Colonic mucosa (tissue), 4 donors: Measurements from ENCODE around the gene THAP11. TPM values are rescaled to one million over a fixed set of nuclear protein-coding genes. Genes with fewer than 3 reads are reported as not detected.
"Not testable (repeated sequence)": the region's sequence is repeated elsewhere in the genome, so short reads cannot be mapped to it uniquely, and the experiment has no call there.

Experiments
- DNase-seq: peaks from one replicate; pipeline ENCODE4 v3.0.0-alpha.2; 2020
- H3K27ac ChIP-seq: fragments of 200-600 bp; one replicate; pipeline ENCODE4 v1.8.0; 2021
- H3K27me3 ChIP-seq: fragments of 200-600 bp; one replicate; pipeline ENCODE4 v1.8.0; 2021
- H3K36me3 ChIP-seq: fragments of 200-600 bp; one replicate; pipeline ENCODE4 v1.8.0; 2021
- H3K4me1 ChIP-seq: fragments of 200-600 bp; one replicate; pipeline ENCODE4 v1.8.0; 2021; ENCODE audit warnings: mild to moderate bottlenecking
- H3K4me3 ChIP-seq: fragments of 200-600 bp; one replicate; pipeline ENCODE4 v1.8.0; 2021
- H3K9ac ChIP-seq, 2 donors: one replicate each; pipeline ENCODE4 v1.7.0; 2013; ENCODE audit warnings: control low read depth in 2 of 2, low read depth in 2 of 2, low read length in 2 of 2
- H3K9me3 ChIP-seq: fragments of 200-600 bp; one replicate; pipeline ENCODE4 v1.8.0; 2021
- CTCF ChIP-seq: fragments of 200-600 bp; IDR thresholded peaks from one replicate; pipeline ENCODE4 v1.8.0; 2022; ENCODE audit warnings: antibody characterized with exemption, mild to moderate bottlenecking
- intact Hi-C: fragments of 100-400 bp; cut with DNase I; formaldehyde crosslinking; loops from one replicate; pipeline ENCODE4 v1.14.1; 2022
- total RNA-seq, 2 donors: library from RNA; stranded (reverse); fragmentation: NEBNext Ultra II Directional in 1 of 2; extraction: Animal tissue kit (Norgen Biotek cat#: 25700) in 1 of 2; gene quantifications; one replicate each; pipeline ENCODE4 v1.2.1, GENCODE V29; 2021
- donor health status: healthy.
- donor health status: DM: no; HTN: no; CAD: no.
- donor health status: DM: no; HTN: no; CAD: no.

The THAP11 gene
- total RNA-seq, 2 donors from 2014 or later, result 22.0 to 33.2 TPM

DNA sequence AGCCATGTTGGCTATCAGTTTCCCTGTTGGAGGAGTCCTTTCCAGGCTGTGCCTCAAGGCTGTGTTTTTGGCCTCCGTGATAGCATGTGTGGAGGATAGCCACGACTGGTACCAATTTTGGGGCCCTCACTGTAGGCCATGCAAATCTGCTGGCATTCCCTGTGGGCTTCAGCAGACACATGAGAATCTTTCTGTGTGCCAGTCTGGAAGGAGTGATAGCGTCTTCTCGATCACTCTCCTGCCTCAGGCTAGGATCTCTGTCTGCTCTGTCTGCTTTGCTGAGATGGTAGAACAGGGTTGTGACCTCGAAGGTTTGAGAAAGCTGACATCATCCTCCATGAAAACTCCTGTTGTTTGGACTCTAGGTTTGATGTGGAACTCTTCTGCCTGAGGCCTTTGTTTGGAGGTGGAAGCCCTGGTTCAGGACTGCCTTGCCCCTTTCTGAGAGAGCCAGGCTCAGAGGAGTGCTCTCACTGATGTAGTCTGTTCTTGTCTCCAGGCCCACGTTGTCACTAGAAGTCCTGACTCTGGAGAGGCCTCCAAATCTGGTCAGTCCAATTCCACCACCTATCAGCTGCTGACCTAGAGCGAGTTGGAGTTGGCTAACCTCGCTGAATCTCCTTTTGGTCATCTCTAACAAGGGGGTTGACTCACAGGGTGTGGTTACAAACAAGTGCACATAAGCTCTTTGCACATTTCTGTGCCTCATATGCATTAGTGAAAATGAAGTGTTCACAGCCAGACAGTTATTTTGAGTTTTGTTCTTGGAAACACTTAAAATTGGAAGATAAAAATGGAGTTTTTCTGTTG, 18.7 kb downstream of the THAP11 start:
- Histone ChIP-seq H3K27ac (no peak overlapping the region), H3K9me3 (no peaks in the 10 kb centered on the region), H3K27me3 (no peaks in the 10 kb centered on the region), H3K36me3 (no peaks in the 10 kb centered on the region), H3K4me3 (no peak overlapping the region), H3K4me1 (peaks cover 17% of the 10 kb centered on the region), H3K9ac (no peak overlapping the region)
- no peak for TF ChIP-seq CTCF
- intact Hi-C loops, result loop anchor here (10.0 kb wide), 1 partner anchor 46 kb away; no protein-coding TSS in a partner anchor
- no peak for DNase-seq

DNA sequence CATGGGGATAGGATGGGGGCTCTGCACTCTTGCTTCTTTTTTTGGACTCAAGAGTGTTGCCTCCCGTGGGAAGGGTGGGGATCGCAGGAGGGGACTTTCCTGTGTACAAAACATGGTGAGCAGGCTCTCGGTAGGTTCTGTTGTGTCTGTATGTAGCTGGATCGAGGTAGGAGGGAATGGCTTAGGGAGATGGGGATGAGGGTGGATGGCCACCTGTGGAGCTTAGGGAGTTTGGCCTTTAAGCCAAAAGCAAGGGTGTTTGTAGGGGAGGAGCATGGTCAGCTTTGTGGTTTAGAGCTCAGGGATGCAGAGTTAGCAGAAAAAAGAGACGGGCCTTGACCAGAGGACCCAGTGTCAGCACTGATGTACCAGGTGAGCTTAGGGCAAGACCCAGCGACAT, 19.8 kb downstream of the THAP11 start:
- H3K36me3 ChIP-seq, result no peaks in the 10 kb centered on the region

GRCh38 chr16:67862623-67863583, 20.8 kb downstream of the THAP11 start:
- no peak overlapping the region for H3K4me3 ChIP-seq
- no peaks in the 10 kb centered on the region for H3K27me3 ChIP-seq
- DNase-seq, result no peak
- no peak for TF ChIP-seq CTCF
- H3K36me3 ChIP-seq, result no peaks in the 10 kb centered on the region
- intact Hi-C loops, result loop anchor here (10.0 kb wide), 1 partner anchor 48 kb away; no protein-coding TSS in a partner anchor
- no peak overlapping the region for H3K9ac ChIP-seq
- peaks cover 8% of the 10 kb centered on the region for H3K4me1 ChIP-seq
- no peak overlapping the region for H3K27ac ChIP-seq
- H3K9me3 ChIP-seq, result no peaks in the 10 kb centered on the region

More for the DNA sequence above, 19.8 kb downstream of the THAP11 start:
- Histone ChIP-seq H3K9ac (no peak overlapping the region), H3K4me3 (no peak overlapping the region), H3K9me3 (no peaks in the 10 kb centered on the region), H3K27me3 (no peaks in the 10 kb centered on the region), H3K4me1 (peaks cover 17% of the 10 kb centered on the region), H3K27ac (no peak overlapping the region)
- no peak for TF ChIP-seq CTCF
- intact Hi-C loops, result loop anchor here (10.0 kb wide), 1 partner anchor 47 kb away; no protein-coding TSS in a partner anchor
- no peak for DNase-seq

GRCh38 chr16:67864044-67864443, 21.9 kb downstream of the THAP11 start:
- not testable (repeated sequence) for H3K27ac ChIP-seq, H3K27me3 ChIP-seq, H3K4me3 ChIP-seq, H3K36me3 ChIP-seq, H3K9me3 ChIP-seq, H3K4me1 ChIP-seq, DNase-seq, H3K9ac ChIP-seq
- intact Hi-C loops, result loop anchor here (10.0 kb wide), 1 partner anchor 49 kb away; no protein-coding TSS in a partner anchor

- Histone ChIP-seq H3K4me1 (no peaks in the 10 kb centered on the region), H3K9me3 (no peaks in the 10 kb centered on the region)
Measured at GRCh38 chr16:67864594-67864993, 22.5 kb downstream of the THAP11 start.

More at GRCh38 chr16:67864594-67864993, 22.5 kb downstream of the THAP11 start:
- Histone ChIP-seq H3K4me3 (no peak overlapping the region), H3K27me3 (no peaks in the 10 kb centered on the region), H3K27ac (no peak overlapping the region), H3K9ac (no peak overlapping the region), H3K36me3 (no peaks in the 10 kb centered on the region)
- intact Hi-C loops, result loop anchor here (10.0 kb wide), 1 partner anchor 50 kb away; no protein-coding TSS in a partner anchor
- no peak for DNase-seq
- no peak for TF ChIP-seq CTCF
